ENCODE data around the gene TCTN2. TPM values are rescaled to one million over a fixed set of nuclear protein-coding genes. Genes with fewer than 3 reads are reported as not detected.

TCTN2 gene
- total RNA-seq, 1 experiment from 2014 or later, result 9.4 TPM

- peaks cover 17% of the 10 kb centered on the region for H3K36me3 ChIP-seq
- no peak overlapping the region for H3K4me3 ChIP-seq
- no peak for DNase-seq
- no peak overlapping the region for H3K27ac ChIP-seq
- no peaks in the 10 kb centered on the region for H3K27me3 ChIP-seq
- no peaks in the 10 kb centered on the region for H3K4me1 ChIP-seq
- no peaks in the 10 kb centered on the region for H3K9me3 ChIP-seq (replicated peaks)
Measured at GRCh38 chr12:123743002-123743401, 72.1 kb downstream of the TCTN2 start.

GRCh38 chr12:123744836-123745235, 73.9 kb downstream of the TCTN2 start:
- Histone ChIP-seq H3K9me3 (replicated peaks) (no peaks in the 10 kb centered on the region), H3K27me3 (no peaks in the 10 kb centered on the region), H3K4me1 (no peaks in the 10 kb centered on the region), H3K36me3 (peaks cover 23% of the 10 kb centered on the region), H3K27ac (no peak overlapping the region), H3K4me3 (no peak overlapping the region)
- no peak for DNase-seq

- Histone ChIP-seq H3K4me1 (no peaks in the 10 kb centered on the region), H3K9me3 (replicated peaks) (no peaks in the 10 kb centered on the region), H3K27me3 (no peaks in the 10 kb centered on the region), H3K4me3 (no peak overlapping the region), H3K36me3 (peaks cover 18% of the 10 kb centered on the region), H3K27ac (no peak overlapping the region)
- DNase-seq, result no peak
Measured at GRCh38 chr12:123747309-123747708, 76.4 kb downstream of the TCTN2 start.

- Histone ChIP-seq H3K36me3 (peaks cover 17% of the 10 kb centered on the region), H3K27me3 (no peaks in the 10 kb centered on the region)
Measured at GRCh38 chr12:123748161-123748560, 77.2 kb downstream of the TCTN2 start.

GRCh38 chr12:123748661-123749060, 77.7 kb downstream of the TCTN2 start:
- no peaks in the 10 kb centered on the region for H3K9me3 ChIP-seq (replicated peaks)
- no peaks in the 10 kb centered on the region for H3K4me1 ChIP-seq
- peaks cover 19% of the 10 kb centered on the region for H3K36me3 ChIP-seq
- no peak overlapping the region for H3K27ac ChIP-seq
- no peaks in the 10 kb centered on the region for H3K27me3 ChIP-seq
- H3K4me3 ChIP-seq, result no peak overlapping the region
- DNase-seq, result no peak

More at GRCh38 chr12:123748161-123748560, 77.2 kb downstream of the TCTN2 start:
- no peak for DNase-seq
- no peaks in the 10 kb centered on the region for H3K4me1 ChIP-seq
- no peak overlapping the region for H3K27ac ChIP-seq
- no peaks in the 10 kb centered on the region for H3K9me3 ChIP-seq (replicated peaks)
- no peak overlapping the region for H3K4me3 ChIP-seq

GRCh38 chr12:123749355-123749754, 78.4 kb downstream of the TCTN2 start:
- Histone ChIP-seq H3K27ac (no peak overlapping the region), H3K4me3 (no peak overlapping the region), H3K4me1 (no peaks in the 10 kb centered on the region), H3K27me3 (no peaks in the 10 kb centered on the region), H3K36me3 (peaks cover 19% of the 10 kb centered on the region), H3K9me3 (replicated peaks) (no peaks in the 10 kb centered on the region)
- no peak for DNase-seq

GRCh38 chr12:123750159-123750656, 79.3 kb downstream of the TCTN2 start:
- Histone ChIP-seq H3K9me3 (replicated peaks) (no peaks in the 10 kb centered on the region), H3K4me3 (no peak overlapping the region), H3K4me1 (no peaks in the 10 kb centered on the region), H3K27me3 (no peaks in the 10 kb centered on the region), H3K27ac (no peak overlapping the region), H3K36me3 (peaks cover 19% of the 10 kb centered on the region)
- no peak for DNase-seq

- Histone ChIP-seq H3K4me3 (no peak overlapping the region), H3K27ac (no peak overlapping the region), H3K4me1 (no peaks in the 10 kb centered on the region), H3K36me3 (peaks cover 19% of the 10 kb centered on the region), H3K9me3 (replicated peaks) (no peaks in the 10 kb centered on the region), H3K27me3 (no peaks in the 10 kb centered on the region)
- no peak for DNase-seq
Measured at GRCh38 chr12:123752046-123752445, 81.1 kb downstream of the TCTN2 start.

GRCh38 chr12:123754041-123754772, 83.3 kb downstream of the TCTN2 start:
- no peaks in the 10 kb centered on the region for H3K27me3 ChIP-seq
- no peaks in the 10 kb centered on the region for H3K9me3 ChIP-seq (replicated peaks)
- H3K27ac ChIP-seq, result no peak overlapping the region
- no peaks in the 10 kb centered on the region for H3K4me1 ChIP-seq
- no peak overlapping the region for H3K4me3 ChIP-seq
- peaks cover 14% of the 10 kb centered on the region; the same call in 1 of the 2 replicates for H3K36me3 ChIP-seq
- DNase-seq, result no peak

GRCh38 chr12:123757561-123757960, 86.6 kb downstream of the TCTN2 start:
- Histone ChIP-seq H3K36me3 (peaks cover 16% of the 10 kb centered on the region), H3K27me3 (no peaks in the 10 kb centered on the region), H3K27ac (no peak overlapping the region), H3K4me3 (no peak overlapping the region), H3K9me3 (replicated peaks) (no peaks in the 10 kb centered on the region), H3K4me1 (no peaks in the 10 kb centered on the region)
- no peak for DNase-seq

Other genes starting within 250 kb of the TCTN2 start
- 1.8 and 2.2 TPM in 2 replicates for gene RILPL2, start 234.4 kb upstream of the TCTN2 start, total RNA-seq (2014; rRNA removed; shearing (Covaris generic))
- gene SNRNP35, start 213.0 kb upstream of the TCTN2 start, total RNA-seq (2014; rRNA removed; shearing (Covaris generic)), result 14.9 and 18.7 TPM in 2 replicates
- 6.8 and 8.5 TPM in 2 replicates for gene RILPL1, start 137.4 kb upstream of the TCTN2 start, total RNA-seq (2014; rRNA removed; shearing (Covaris generic))
- gene TMED2, start 86.6 kb upstream of the TCTN2 start, total RNA-seq (2014; rRNA removed; shearing (Covaris generic)), result 196 and 211 TPM in 2 replicates
- gene DDX55, start 69.0 kb upstream of the TCTN2 start, total RNA-seq (2014; rRNA removed; shearing (Covaris generic)), result 29.8 and 40.9 TPM in 2 replicates
- 43.4 and 50.2 TPM in 2 replicates for gene EIF2B1, start 37.4 kb upstream of the TCTN2 start, total RNA-seq (2014; rRNA removed; shearing (Covaris generic))
- 32.7 and 38.2 TPM in 2 replicates for gene GTF2H3, start 37.3 kb upstream of the TCTN2 start, total RNA-seq (2014; rRNA removed; shearing (Covaris generic))
- 26.6 and 35.3 TPM in 2 replicates for gene ATP6V0A2, start 41.2 kb downstream of the TCTN2 start, total RNA-seq (2014; rRNA removed; shearing (Covaris generic))
- 5.6 and 6.6 TPM in 2 replicates for gene DNAH10, start 91.2 kb downstream of the TCTN2 start, total RNA-seq (2014; rRNA removed; shearing (Covaris generic))